ENCODE data around the gene IL20RB. TPM values are rescaled to one million over a fixed set of nuclear protein-coding genes. Genes with fewer than 3 reads are reported as not detected.
A peak's percentile ranks its signal among the peaks of the same experiment; 100 is the strongest.

The IL20RB gene
- total and polyA plus RNA-seq, 2 of the 13 experiments (the other 11 are each of a cell fraction or from before 2014, with no cell fraction given), result 0.22 to 0.32 TPM

DNA sequence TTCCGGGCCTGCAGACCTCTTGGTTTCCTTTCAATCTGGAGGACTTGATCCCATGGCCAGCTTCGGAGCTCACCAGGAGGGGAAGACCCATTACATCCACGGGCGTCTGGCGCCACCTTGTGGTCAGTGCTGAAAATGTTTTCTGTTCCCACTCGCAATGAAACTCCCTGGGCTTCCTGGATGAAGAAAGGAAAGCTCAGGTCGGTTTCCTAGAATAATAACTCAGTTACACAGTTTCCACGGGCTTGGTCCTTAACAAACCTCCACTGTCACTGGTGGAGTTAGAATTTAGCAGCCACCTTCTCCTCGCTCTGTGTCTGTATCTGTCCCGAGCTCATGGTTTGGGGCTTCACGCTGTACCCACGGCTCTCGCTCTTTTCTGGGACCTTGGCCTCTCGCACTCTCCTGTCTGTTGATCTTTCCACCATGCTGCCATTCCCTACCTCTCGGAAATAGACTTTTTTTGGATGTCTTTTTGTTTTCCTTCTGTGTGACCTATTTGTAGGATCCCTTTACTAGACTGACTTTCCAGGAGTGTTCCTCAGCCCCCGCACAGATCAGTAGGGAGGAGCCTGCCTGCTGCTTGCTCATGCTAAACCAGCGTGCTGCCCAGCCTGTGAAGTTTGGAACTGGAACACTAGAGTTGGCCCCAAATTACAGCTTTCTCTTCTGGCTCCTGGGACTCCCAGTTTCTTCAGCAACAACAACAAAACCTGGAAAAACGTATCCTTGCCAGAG, 56.3 kb downstream of the IL20RB start (continued):
- TF ChIP-seq, protein P1, sequence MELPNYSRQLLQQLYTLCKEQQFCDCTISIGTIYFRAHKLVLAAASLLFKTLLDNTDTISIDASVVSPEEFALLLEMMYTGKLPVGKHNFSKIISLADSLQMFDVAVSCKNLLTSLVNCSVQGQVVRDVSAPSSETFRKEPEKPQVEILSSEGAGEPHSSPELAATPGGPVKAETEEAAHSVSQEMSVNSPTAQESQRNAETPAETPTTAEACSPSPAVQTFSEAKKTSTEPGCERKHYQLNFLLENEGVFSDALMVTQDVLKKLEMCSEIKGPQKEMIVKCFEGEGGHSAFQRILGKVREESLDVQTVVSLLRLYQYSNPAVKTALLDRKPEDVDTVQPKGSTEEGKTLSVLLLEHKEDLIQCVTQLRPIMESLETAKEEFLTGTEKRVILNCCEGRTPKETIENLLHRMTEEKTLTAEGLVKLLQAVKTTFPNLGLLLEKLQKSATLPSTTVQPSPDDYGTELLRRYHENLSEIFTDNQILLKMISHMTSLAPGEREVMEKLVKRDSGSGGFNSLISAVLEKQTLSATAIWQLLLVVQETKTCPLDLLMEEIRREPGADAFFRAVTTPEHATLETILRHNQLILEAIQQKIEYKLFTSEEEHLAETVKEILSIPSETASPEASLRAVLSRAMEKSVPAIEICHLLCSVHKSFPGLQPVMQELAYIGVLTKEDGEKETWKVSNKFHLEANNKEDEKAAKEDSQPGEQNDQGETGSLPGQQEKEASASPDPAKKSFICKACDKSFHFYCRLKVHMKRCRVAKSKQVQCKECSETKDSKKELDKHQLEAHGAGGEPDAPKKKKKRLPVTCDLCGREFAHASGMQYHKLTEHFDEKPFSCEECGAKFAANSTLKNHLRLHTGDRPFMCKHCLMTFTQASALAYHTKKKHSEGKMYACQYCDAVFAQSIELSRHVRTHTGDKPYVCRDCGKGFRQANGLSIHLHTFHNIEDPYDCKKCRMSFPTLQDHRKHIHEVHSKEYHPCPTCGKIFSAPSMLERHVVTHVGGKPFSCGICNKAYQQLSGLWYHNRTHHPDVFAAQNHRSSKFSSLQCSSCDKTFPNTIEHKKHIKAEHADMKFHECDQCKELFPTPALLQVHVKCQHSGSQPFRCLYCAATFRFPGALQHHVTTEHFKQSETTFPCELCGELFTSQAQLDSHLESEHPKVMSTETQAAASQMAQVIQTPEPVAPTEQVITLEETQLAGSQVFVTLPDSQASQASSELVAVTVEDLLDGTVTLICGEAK (IDR thresholded peaks at IDR 0.05), result no peak
- TF ChIP-seq, protein P1 (CRISPR knock-in tag; IDR thresholded peaks at IDR 0.05), result 0 out of 2 replicates have a peak, but pooled peaks have one; percentile 45
- TF ChIP-seq, protein P2, sequence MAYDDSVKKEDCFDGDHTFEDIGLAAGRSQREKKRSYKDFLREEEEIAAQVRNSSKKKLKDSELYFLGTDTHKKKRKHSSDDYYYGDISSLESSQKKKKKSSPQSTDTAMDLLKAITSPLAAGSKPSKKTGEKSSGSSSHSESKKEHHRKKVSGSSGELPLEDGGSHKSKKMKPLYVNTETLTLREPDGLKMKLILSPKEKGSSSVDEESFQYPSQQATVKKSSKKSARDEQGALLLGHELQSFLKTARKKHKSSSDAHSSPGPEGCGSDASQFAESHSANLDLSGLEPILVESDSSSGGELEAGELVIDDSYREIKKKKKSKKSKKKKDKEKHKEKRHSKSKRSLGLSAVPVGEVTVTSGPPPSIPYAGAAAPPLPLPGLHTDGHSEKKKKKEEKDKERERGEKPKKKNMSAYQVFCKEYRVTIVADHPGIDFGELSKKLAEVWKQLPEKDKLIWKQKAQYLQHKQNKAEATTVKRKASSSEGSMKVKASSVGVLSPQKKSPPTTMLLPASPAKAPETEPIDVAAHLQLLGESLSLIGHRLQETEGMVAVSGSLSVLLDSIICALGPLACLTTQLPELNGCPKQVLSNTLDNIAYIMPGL (CRISPR knock-in tag; IDR thresholded peaks at IDR 0.05; ENCODE audit: borderline replicate concordance in 1 of 2, low read depth in 1 of 2), result peak; percentile 84 to 89
- TF ChIP-seq ZNF629 (CRISPR knock-in tag; conservative IDR thresholded peaks at IDR 0.05), result no peak
- 0 out of 2 replicates have a peak, but pooled peaks have one; percentile 36 for TF ChIP-seq SAP130 (CRISPR knock-in tag; IDR thresholded peaks at IDR 0.05; ENCODE audit: low read depth)
- peak; percentile 8; the same call in 1 of the 2 replicates for TF ChIP-seq ETV5 (CRISPR knock-in tag; IDR thresholded peaks at IDR 0.05; ENCODE audit: borderline replicate concordance)
- no peak for TF ChIP-seq KDM1A (CRISPR knock-in tag; IDR thresholded peaks at IDR 0.05)
- TF ChIP-seq ZFP82 (CRISPR knock-in tag; IDR thresholded peaks at IDR 0.05; ENCODE audit: borderline replicate concordance), result peak; percentile 63; the same call in 1 of the 2 replicates
- no peak for TF ChIP-seq ZFP1 (CRISPR knock-in tag; IDR thresholded peaks at IDR 0.05)
- TF ChIP-seq, protein P3, sequence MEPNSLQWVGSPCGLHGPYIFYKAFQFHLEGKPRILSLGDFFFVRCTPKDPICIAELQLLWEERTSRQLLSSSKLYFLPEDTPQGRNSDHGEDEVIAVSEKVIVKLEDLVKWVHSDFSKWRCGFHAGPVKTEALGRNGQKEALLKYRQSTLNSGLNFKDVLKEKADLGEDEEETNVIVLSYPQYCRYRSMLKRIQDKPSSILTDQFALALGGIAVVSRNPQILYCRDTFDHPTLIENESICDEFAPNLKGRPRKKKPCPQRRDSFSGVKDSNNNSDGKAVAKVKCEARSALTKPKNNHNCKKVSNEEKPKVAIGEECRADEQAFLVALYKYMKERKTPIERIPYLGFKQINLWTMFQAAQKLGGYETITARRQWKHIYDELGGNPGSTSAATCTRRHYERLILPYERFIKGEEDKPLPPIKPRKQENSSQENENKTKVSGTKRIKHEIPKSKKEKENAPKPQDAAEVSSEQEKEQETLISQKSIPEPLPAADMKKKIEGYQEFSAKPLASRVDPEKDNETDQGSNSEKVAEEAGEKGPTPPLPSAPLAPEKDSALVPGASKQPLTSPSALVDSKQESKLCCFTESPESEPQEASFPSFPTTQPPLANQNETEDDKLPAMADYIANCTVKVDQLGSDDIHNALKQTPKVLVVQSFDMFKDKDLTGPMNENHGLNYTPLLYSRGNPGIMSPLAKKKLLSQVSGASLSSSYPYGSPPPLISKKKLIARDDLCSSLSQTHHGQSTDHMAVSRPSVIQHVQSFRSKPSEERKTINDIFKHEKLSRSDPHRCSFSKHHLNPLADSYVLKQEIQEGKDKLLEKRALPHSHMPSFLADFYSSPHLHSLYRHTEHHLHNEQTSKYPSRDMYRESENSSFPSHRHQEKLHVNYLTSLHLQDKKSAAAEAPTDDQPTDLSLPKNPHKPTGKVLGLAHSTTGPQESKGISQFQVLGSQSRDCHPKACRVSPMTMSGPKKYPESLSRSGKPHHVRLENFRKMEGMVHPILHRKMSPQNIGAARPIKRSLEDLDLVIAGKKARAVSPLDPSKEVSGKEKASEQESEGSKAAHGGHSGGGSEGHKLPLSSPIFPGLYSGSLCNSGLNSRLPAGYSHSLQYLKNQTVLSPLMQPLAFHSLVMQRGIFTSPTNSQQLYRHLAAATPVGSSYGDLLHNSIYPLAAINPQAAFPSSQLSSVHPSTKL (CRISPR knock-in tag; IDR thresholded peaks at IDR 0.05), result peak; percentile 33; the same call in 1 of the 2 replicates
- no peak; a peak in 1 of 4 replicates for TF ChIP-seq POLR2A (IDR thresholded peaks at IDR 0.05; ENCODE audit: insufficient read depth in 1 of 2, low read depth in 2 of 2, low read length in 2 of 2)
- TF ChIP-seq, protein P4, sequence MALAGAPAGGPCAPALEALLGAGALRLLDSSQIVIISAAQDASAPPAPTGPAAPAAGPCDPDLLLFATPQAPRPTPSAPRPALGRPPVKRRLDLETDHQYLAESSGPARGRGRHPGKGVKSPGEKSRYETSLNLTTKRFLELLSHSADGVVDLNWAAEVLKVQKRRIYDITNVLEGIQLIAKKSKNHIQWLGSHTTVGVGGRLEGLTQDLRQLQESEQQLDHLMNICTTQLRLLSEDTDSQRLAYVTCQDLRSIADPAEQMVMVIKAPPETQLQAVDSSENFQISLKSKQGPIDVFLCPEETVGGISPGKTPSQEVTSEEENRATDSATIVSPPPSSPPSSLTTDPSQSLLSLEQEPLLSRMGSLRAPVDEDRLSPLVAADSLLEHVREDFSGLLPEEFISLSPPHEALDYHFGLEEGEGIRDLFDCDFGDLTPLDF (CRISPR knock-in tag; IDR thresholded peaks at IDR 0.05), result no peak

Data from HepG2 (cell line).